Cardiac muscle cell (in vitro differentiated cells and primary cell): ENCODE data around the gene USP22. TPM values are rescaled to one million over a fixed set of nuclear protein-coding genes. Genes with fewer than 3 reads are reported as not detected.

Experiments
- DNase-seq, 2 donors: peaks; one replicate each; pipeline versions ENCODE4 v3.0.0 to v3.0.0-alpha.2; 2010 to 2017; ENCODE audit warnings: low read depth in 1 of 2, low spot score in 1 of 2
- H3K27ac ChIP-seq: fragments of 200-600 bp; sonication (generic); 2 replicates; pipeline ENCODE4 v1.5.1; 2016
- H3K27me3 ChIP-seq: fragments of 200-600 bp; sonication (generic); 2 replicates; pipeline ENCODE4 v1.6.0; 2016; ENCODE audit warnings: control low read depth
- H3K36me3 ChIP-seq: fragments of 200-600 bp; sonication (generic); 2 replicates; pipeline ENCODE4 v1.5.1; 2016; ENCODE audit warnings: control low read depth
- H3K4me1 ChIP-seq: fragments of 200-600 bp; sonication (generic); 2 replicates; pipeline ENCODE4 v1.8.1; 2017; ENCODE audit warnings: low read depth, mild to moderate bottlenecking, mixed run types
- H3K4me3 ChIP-seq: fragments of 200-600 bp; sonication (generic); 2 replicates; pipeline ENCODE4 v1.5.1; 2016; ENCODE audit warnings: mild to moderate bottlenecking
- H3K9me3 ChIP-seq: fragments of 200-600 bp; sonication (generic); 2 replicates; pipeline ENCODE4 v1.5.1; 2017; ENCODE audit warnings: low read depth, mild to moderate bottlenecking, control low read depth
- CTCF ChIP-seq: IDR thresholded peaks from 2 replicates; pipeline ENCODE4 v1.5.1; 2012; ENCODE audit warnings: low read depth, mild to moderate bottlenecking, low read length
- polyA plus RNA-seq: library from polyadenylated mRNA; unstranded; fragments of >200 nt; fragmentation: Nextera tagmentation; extraction: Ambion mirVana; gene quantifications from 2 replicates; pipeline ENCODE4 v1.2.1, GENCODE V29; 2016
- total RNA-seq: library from RNA; depleted of rRNA; stranded (reverse); fragments of >200 nt; gene quantifications from 2 replicates; pipeline ENCODE4 v1.2.3, GENCODE V29; 2016

Gene USP22
- total and polyA plus RNA-seq, 2 experiments from 2014 or later = 153 to 280 TPM

GRCh38 chr17:21075739-21076085, 32.9 kb upstream of the USP22 start:
- Histone ChIP-seq H3K36me3 (no peaks in the 10 kb centered on the region), H3K9me3 (no peaks in the 10 kb centered on the region), H3K4me1 (no peaks in the 10 kb centered on the region), H3K27me3 (no peaks in the 10 kb centered on the region), H3K4me3 (no peak overlapping the region), H3K27ac (no peak overlapping the region)
- DNase-seq = no peak
- no peak for TF ChIP-seq CTCF

- TF ChIP-seq CTCF = no peak
- H3K27me3 ChIP-seq = no peaks in the 10 kb centered on the region
- H3K36me3 ChIP-seq = no peaks in the 10 kb centered on the region
- H3K4me1 ChIP-seq = no peaks in the 10 kb centered on the region
- no peaks in the 10 kb centered on the region for H3K9me3 ChIP-seq
- DNase-seq = no peak
- no peak overlapping the region for H3K27ac ChIP-seq
- H3K4me3 ChIP-seq = no peak overlapping the region
Observed at GRCh38 chr17:21072745-21073197, 30.0 kb upstream of the USP22 start.

GRCh38 chr17:21066394-21066793, 23.6 kb upstream of the USP22 start:
- H3K4me3 ChIP-seq = no peak overlapping the region
- H3K27me3 ChIP-seq = no peaks in the 10 kb centered on the region
- no peak for TF ChIP-seq CTCF
- no peaks in the 10 kb centered on the region for H3K36me3 ChIP-seq
- H3K4me1 ChIP-seq = no peaks in the 10 kb centered on the region
- H3K27ac ChIP-seq = no peak overlapping the region
- DNase-seq = no peak
- no peaks in the 10 kb centered on the region for H3K9me3 ChIP-seq

GRCh38 chr17:21061971-21062526, 19.2 kb upstream of the USP22 start:
- TF ChIP-seq CTCF = no peak
- no peak for DNase-seq
- H3K27me3 ChIP-seq = no peaks in the 10 kb centered on the region
- H3K36me3 ChIP-seq = no peaks in the 10 kb centered on the region
- no peak overlapping the region for H3K27ac ChIP-seq
- H3K4me3 ChIP-seq = no peak overlapping the region
- no peaks in the 10 kb centered on the region for H3K4me1 ChIP-seq
- H3K9me3 ChIP-seq = no peaks in the 10 kb centered on the region

- DNase-seq = no peak
- Histone ChIP-seq H3K27ac (no peak overlapping the region), H3K4me1 (no peaks in the 10 kb centered on the region), H3K9me3 (no peaks in the 10 kb centered on the region), H3K36me3 (no peaks in the 10 kb centered on the region), H3K4me3 (no peak overlapping the region), H3K27me3 (no peaks in the 10 kb centered on the region)
- no peak for TF ChIP-seq CTCF
Observed at GRCh38 chr17:21061158-21061835, 18.5 kb upstream of the USP22 start.
